ENCODE measurements around the gene ECI1. TPM values are rescaled to one million over a fixed set of nuclear protein-coding genes. Genes with fewer than 3 reads are reported as not detected.

ECI1 gene

DNA sequence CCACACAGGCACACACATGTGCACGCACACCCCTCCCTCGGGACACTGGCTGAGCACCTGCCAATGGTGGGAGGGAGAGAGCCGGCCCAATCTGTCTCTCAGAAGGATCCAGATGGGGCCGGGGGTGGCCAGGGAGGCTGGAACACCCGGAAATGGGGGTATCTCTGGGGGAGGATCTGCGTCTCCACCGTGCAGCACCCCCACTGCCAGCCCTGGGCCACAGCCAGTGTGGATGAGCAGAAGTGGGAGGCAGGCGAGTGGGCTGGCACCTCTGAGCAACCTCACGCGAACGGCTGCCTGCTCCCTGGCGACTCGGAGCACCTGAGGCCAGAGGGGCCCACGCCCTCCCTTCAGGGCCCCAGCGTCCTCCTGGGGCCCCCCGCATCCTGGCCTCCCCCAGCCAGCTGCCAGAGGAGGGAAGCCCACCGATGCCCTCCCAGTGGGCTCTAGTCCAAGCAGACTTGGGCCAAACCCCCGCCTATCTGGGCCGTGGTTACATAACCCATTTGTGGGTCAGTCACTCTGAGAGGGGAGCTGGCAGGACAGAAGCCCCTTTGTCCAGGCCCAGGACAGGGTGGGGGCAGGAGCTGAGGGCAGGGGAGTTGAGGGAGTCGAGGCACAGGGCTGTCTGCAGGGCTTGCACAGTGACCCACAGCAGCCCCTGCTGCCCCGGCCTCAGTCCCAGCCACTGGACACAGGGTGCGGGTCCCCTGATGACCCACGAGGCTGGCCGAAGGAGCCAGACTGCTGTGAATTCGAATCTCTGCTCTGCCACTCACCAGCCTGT, 60.5 kb downstream of the ECI1 start:
- no peak overlapping the region for H3K27ac ChIP-seq (replicated peaks; ENCODE audit: low read length)
- H3K23ac ChIP-seq (ENCODE audit: low read depth, low read length, poor library complexity): no peak overlapping the region
- peak overlapping the region; percentile 56 for H3K14ac ChIP-seq (ENCODE audit: low read length)
- no peaks in the 10 kb centered on the region for H3K36me3 ChIP-seq (replicated peaks in 1 of 2; ENCODE audit: control insufficient read depth in 2 of 2, insufficient read depth in 2 of 2, low read length in 2 of 2)
- peak overlapping the region in 1 of 2 donors; percentile 16 for H3K4me3 ChIP-seq (ENCODE audit: low read length in 2 of 2)
- H3K4ac ChIP-seq (ENCODE audit: low read length): peak overlapping the region; percentile 53
- no peak overlapping the region for H2AFZ ChIP-seq (ENCODE audit: low read length)
- H3K4me1 ChIP-seq (ENCODE audit: control insufficient read depth in 2 of 2, insufficient read depth in 1 of 2, low read depth in 1 of 2, low read length in 2 of 2): peaks cover 10 to 24% of the 10 kb centered on the region in 2 donors
- peak overlapping the region; percentile 60 for H3K9ac ChIP-seq (ENCODE audit: low read depth, low read length, poor library complexity)
- H3K9me3 ChIP-seq (replicated peaks in 1 of 2; ENCODE audit: control insufficient read depth in 2 of 2, insufficient read depth in 1 of 2, low read depth in 1 of 2, low read length in 2 of 2): no peaks in the 10 kb centered on the region
- peaks cover 0 to 11% (median 0%) of the 10 kb centered on the region in 3 experiments for H3K27me3 ChIP-seq (ENCODE audit: control insufficient read depth in 3 of 3, insufficient read depth in 3 of 3, low read depth in 1 of 3, low read length in 3 of 3)
- H3K79me1 ChIP-seq (ENCODE audit: low read depth, low read length): no peaks in the 10 kb centered on the region
- no peak overlapping the region for H4K91ac ChIP-seq (ENCODE audit: low read depth, low read length, poor library complexity)
- peak overlapping the region; percentile 38 for H3K18ac ChIP-seq (ENCODE audit: low read length)
- no CpG with 5 or more reads among the region's 25 CpGs for WGBS, 2 donors (ENCODE audit: extremely low coverage in 2 of 2, insufficient read length in 2 of 2, insufficient replicate concordance in 1 of 2)
- no peak overlapping the region for H2BK120ac ChIP-seq (ENCODE audit: low read depth, low read length)
- no peak overlapping the region for H3K4me2 ChIP-seq (ENCODE audit: insufficient read depth, low read length, poor library complexity, severe bottlenecking)
- H2BK15ac ChIP-seq (ENCODE audit: low read length): no peak overlapping the region
- no peak overlapping the region for H2BK5ac ChIP-seq (ENCODE audit: low read length)
- peak overlapping the region; percentile 22 for H2BK12ac ChIP-seq (ENCODE audit: low read length)
- H4K8ac ChIP-seq (ENCODE audit: low read depth, low read length): no peak overlapping the region
- DNase-seq (ENCODE audit: low spot score): no peak
- peak overlapping the region; percentile 88 for H2AK5ac ChIP-seq (ENCODE audit: low read depth, low read length)

DNA sequence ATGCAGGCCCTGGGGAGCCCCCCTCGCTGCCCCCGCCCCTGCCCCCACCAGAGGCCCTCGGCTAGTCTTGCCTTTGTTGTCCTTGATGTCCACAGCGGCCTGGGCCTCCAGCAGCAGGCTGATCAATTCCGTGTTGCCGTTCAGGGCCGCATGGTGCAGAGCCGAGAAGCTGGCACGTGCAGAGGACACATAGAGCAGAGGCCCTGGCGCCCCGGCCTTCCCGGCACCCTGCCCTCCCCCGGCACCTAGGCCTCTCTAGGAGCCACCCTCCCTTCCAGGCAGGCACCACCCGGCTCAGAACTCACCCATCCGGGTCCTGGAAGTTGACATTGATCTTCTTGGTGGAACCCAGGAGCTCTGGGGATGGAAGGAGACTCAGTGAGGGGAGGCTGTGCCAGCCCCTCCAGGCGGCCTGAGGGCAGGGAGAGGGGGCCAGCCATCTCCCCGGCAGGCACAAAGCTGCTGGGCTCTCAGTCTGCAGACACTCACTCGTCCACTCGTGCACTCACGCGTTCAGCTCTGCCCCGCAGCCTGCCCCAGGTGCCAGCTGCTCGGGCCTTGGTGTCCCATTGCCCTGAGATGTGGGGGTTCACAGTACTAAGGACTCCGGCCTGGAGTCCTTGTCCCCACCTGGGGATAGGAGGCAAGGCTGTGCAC, 61.3 kb downstream of the ECI1 start:
- Histone ChIP-seq H3K36me3 (replicated peaks in 1 of 2; ENCODE audit: control insufficient read depth in 2 of 2, insufficient read depth in 2 of 2, low read length in 2 of 2) (no peaks in the 10 kb centered on the region), H3K9ac (ENCODE audit: low read depth, low read length, poor library complexity) (peak overlapping the region; percentile 21), H3K9me3 (replicated peaks in 1 of 2; ENCODE audit: control insufficient read depth in 2 of 2, insufficient read depth in 1 of 2, low read depth in 1 of 2, low read length in 2 of 2) (no peaks in the 10 kb centered on the region), H2BK15ac (ENCODE audit: low read length) (no peak overlapping the region), H3K18ac (ENCODE audit: low read length) (peak overlapping the region; percentile 38), H4K8ac (ENCODE audit: low read depth, low read length) (no peak overlapping the region), H3K23ac (ENCODE audit: low read depth, low read length, poor library complexity) (no peak overlapping the region), H4K91ac (ENCODE audit: low read depth, low read length, poor library complexity) (no peak overlapping the region), H2BK120ac (ENCODE audit: low read depth, low read length) (no peak overlapping the region), H3K14ac (ENCODE audit: low read length) (no peak overlapping the region), H3K27me3 (ENCODE audit: control insufficient read depth in 3 of 3, insufficient read depth in 3 of 3, low read depth in 1 of 3, low read length in 3 of 3) (peaks cover 0 to 5% (median 0%) of the 10 kb centered on the region in 3 experiments), H3K27ac (replicated peaks; ENCODE audit: low read length) (no peak overlapping the region), H2BK5ac (ENCODE audit: low read length) (no peak overlapping the region), H3K4me2 (ENCODE audit: insufficient read depth, low read length, poor library complexity, severe bottlenecking) (no peak overlapping the region), H3K4me1 (ENCODE audit: control insufficient read depth in 2 of 2, insufficient read depth in 1 of 2, low read depth in 1 of 2, low read length in 2 of 2) (peaks cover 4 to 18% of the 10 kb centered on the region in 2 donors), H2BK12ac (ENCODE audit: low read length) (peak overlapping the region; percentile 22), H3K4me3 (ENCODE audit: low read length in 2 of 2) (peak overlapping the region in 1 of 2 donors; percentile 16), H2AFZ (ENCODE audit: low read length) (peak overlapping the region; percentile 35), H3K79me1 (ENCODE audit: low read depth, low read length) (no peaks in the 10 kb centered on the region), H3K4ac (ENCODE audit: low read length) (peak overlapping the region; percentile 11), H2AK5ac (ENCODE audit: low read depth, low read length) (peak overlapping the region; percentile 88)
- DNase-seq (ENCODE audit: low spot score): no peak
- WGBS, 2 donors (ENCODE audit: extremely low coverage in 2 of 2, insufficient read length in 2 of 2, insufficient replicate concordance in 1 of 2): no CpG with 5 or more reads among the region's 24 CpGs

Small RNA genes within 50 kb of the gene (small RNA-seq; reads per million reads assigned to genes)
- gene MIR3677 (ENCODE audit: insufficient read depth) (not detected), gene MIR4717 (ENCODE audit: insufficient read depth) (not detected)

All from neuronal stem cell (in vitro differentiated cells).